Measurements from ENCODE around the gene UTF1.

- no peak for TF ChIP-seq EZH2phosphoT487 (IDR thresholded peaks at IDR 0.05; ENCODE audit: insufficient read depth, low read depth)
- TF ChIP-seq EZH2 (IDR thresholded peaks at IDR 0.05; ENCODE audit: insufficient read depth, poor library complexity, severe bottlenecking): no peak
These were observed 15.6 kb downstream of the UTF1 start for GRCh38 chr10:133245439-133246235.

All from GM23248 (cell line).